HL-60 (cell line): ENCODE data around the gene NKD2.

ENCODE experiments used
- DNase-seq, 2 experiments: peaks; one replicate each; pipeline ENCODE4 v3.0.0-alpha.2; 2010 to 2020; ENCODE audit warnings: low read depth in 1 of 2, low spot score in 1 of 2
- H3K27ac ChIP-seq: fragments of 250-450 bp; sonication (Bioruptor Pico); replicated peaks from 2 replicates; pipeline ENCODE4 v1.5.1; 2020; ENCODE audit warnings: mild to moderate bottlenecking, moderate library complexity
- H3K27me3 ChIP-seq: fragments of 250-450 bp; sonication (Bioruptor Pico); 2 replicates; pipeline ENCODE4 v1.5.1; 2021; ENCODE audit warnings: mild to moderate bottlenecking, moderate library complexity; ENCODE audit not compliant: insufficient read depth, poor library complexity, severe bottlenecking
- H3K4me3 ChIP-seq: replicated peaks from 2 replicates; pipeline ENCODE4 v1.5.1; 2011; ENCODE audit warnings: mild to moderate bottlenecking, control low read depth, low read length; ENCODE audit not compliant: insufficient read depth
- CTCF ChIP-seq: IDR thresholded peaks from one replicate; pipeline ENCODE4 v1.5.1; 2011; ENCODE audit warnings: low read length, control low read depth, inconsistent platforms; ENCODE audit not compliant: insufficient read depth
- GABPA ChIP-seq: IDR thresholded peaks from 2 replicates; pipeline ENCODE4 v1.6.1; 2012; ENCODE audit warnings: low read depth
- POLR2AphosphoS5 ChIP-seq: IDR thresholded peaks from 2 replicates; pipeline ENCODE4 v1.6.1; 2012; ENCODE audit warnings: low read depth
- REST ChIP-seq: IDR thresholded peaks from 2 replicates; pipeline ENCODE4 v1.6.1; 2012; ENCODE audit warnings: low read depth; ENCODE audit not compliant: insufficient replicate concordance
- SPI1 ChIP-seq: IDR thresholded peaks from 2 replicates; pipeline ENCODE4 v1.6.1; 2012; ENCODE audit warnings: low read depth, mild to moderate bottlenecking, borderline replicate concordance

The NKD2 gene

GRCh38 chr5:1064383-1065142 is 56.0 kb downstream of the NKD2 start:
- no peak for DNase-seq
- Histone ChIP-seq H3K27me3 (no peaks in the 10 kb centered on the region), H3K27ac (no peak overlapping the region), H3K4me3 (no peak overlapping the region)
- TF ChIP-seq GABPA (no peak), POLR2AphosphoS5 (no peak), SPI1 (no peak)

- TF ChIP-seq REST (no peak), GABPA (no peak), SPI1 (no peak), POLR2AphosphoS5 (no peak), CTCF (no peak)
- DNase-seq: no peak
- Histone ChIP-seq H3K27me3 (no peaks in the 10 kb centered on the region), H3K4me3 (no peak overlapping the region), H3K27ac (no peak overlapping the region)
These were observed 56.6 kb downstream of the NKD2 start for GRCh38 chr5:1065143-1065750.

- TF ChIP-seq SPI1 (no peak), POLR2AphosphoS5 (no peak), REST (no peak), CTCF (no peak), GABPA (no peak)
These were observed 57.5 kb downstream of the NKD2 start for GRCh38 chr5:1065891-1066650.

GRCh38 chr5:1066676-1067075 is 58.1 kb downstream of the NKD2 start:
- no peak for DNase-seq
- Histone ChIP-seq H3K4me3 (no peak overlapping the region), H3K27me3 (no peaks in the 10 kb centered on the region), H3K27ac (no peak overlapping the region)
- no peak for TF ChIP-seq SPI1

More at GRCh38 chr5:1065891-1066650, 57.5 kb downstream of the NKD2 start:
- Histone ChIP-seq H3K4me3 (no peak overlapping the region), H3K27me3 (no peaks in the 10 kb centered on the region), H3K27ac (no peak overlapping the region)
- no peak for DNase-seq
